IMR-90 (cell line): ENCODE results near the gene TMEM200A. TPM values are rescaled to one million over a fixed set of nuclear protein-coding genes. Genes with fewer than 3 reads are reported as not detected.

Experiments
- ATAC-seq: fragments of 200-7000 bp; cut with Tn5 transposase; 2 replicates; pipeline ENCODE4 v1.9.1; 2020; ENCODE audit warnings: low read depth, mild to moderate bottlenecking, moderate library complexity
- BruUV-seq: library from RNA; stranded (reverse); fragments of 400-500 nt; replicated peaks from 2 replicates; lab custom pipeline; 2021; lab: Mats Ljungman, UMichigan
- CTCF ChIA-PET: fragments of 300-600 bp; formaldehyde crosslinking; extraction: SDS; loops from one replicate; lab custom pipeline; 2021; ENCODE audit warnings: antibody characterized with exemption; lab: Yijun Ruan, JAX
- POLR2A ChIA-PET: fragments of 300-600 bp; sonication (Branson Sonifier 250); formaldehyde crosslinking; loops from one replicate; lab custom pipeline; 2022; ENCODE audit warnings: antibody characterized with exemption; ENCODE audit not compliant: unreplicated experiment; lab: Charles Lee
- DNase-seq: peaks from one replicate; pipeline ENCODE4 v3.0.0; 2013
- H2AFZ ChIP-seq: replicated peaks from 2 replicates; pipeline ENCODE3; 2013; ENCODE audit warnings: low read length, mild to moderate bottlenecking; ENCODE audit not compliant: poor library complexity
- H2AK5ac ChIP-seq: 2 replicates; pipeline ENCODE4 v1.6.1; 2013; ENCODE audit warnings: low read depth, low read length, inconsistent platforms
- H2AK9ac ChIP-seq: replicated peaks from 2 replicates; pipeline ENCODE3; 2013; ENCODE audit warnings: mild to moderate bottlenecking, low read depth, low read length, moderate library complexity; ENCODE audit not compliant: poor library complexity
- H2BK120ac ChIP-seq: 2 replicates; pipeline ENCODE4 v1.6.1; 2013; ENCODE audit warnings: low read depth, low read length, inconsistent platforms
- H2BK15ac ChIP-seq: 3 replicates; pipeline ENCODE4 v1.6.1; 2013; ENCODE audit warnings: low read depth, low read length, inconsistent platforms
- H2BK20ac ChIP-seq: 2 replicates; pipeline ENCODE4 v1.6.1; 2013; ENCODE audit warnings: low read depth, mild to moderate bottlenecking, inconsistent platforms, low read length, moderate library complexity
- H2BK5ac ChIP-seq: 2 replicates; pipeline ENCODE4 v1.6.1; 2013; ENCODE audit warnings: mild to moderate bottlenecking, low read depth, low read length, inconsistent platforms; ENCODE audit not compliant: poor library complexity, severe bottlenecking
- H3K14ac ChIP-seq: replicated peaks from 2 replicates; pipeline ENCODE4 v1.6.1; 2013; ENCODE audit warnings: low read depth, low read length, inconsistent platforms
- H3K18ac ChIP-seq: 2 replicates; pipeline ENCODE4 v1.6.1; 2013; ENCODE audit warnings: low read depth, low read length, control low read depth
- H3K23ac ChIP-seq: 2 replicates; pipeline ENCODE4 v1.6.1; 2013; ENCODE audit warnings: low read depth, low read length, inconsistent platforms
- H3K27ac ChIP-seq: 2 replicates; pipeline ENCODE4 v1.5.1; 2013; ENCODE audit warnings: mild to moderate bottlenecking, control low read depth, low read length; ENCODE audit not compliant: insufficient read depth
- H3K27me3 ChIP-seq: 2 replicates; pipeline ENCODE4 v1.6.1; 2013; ENCODE audit warnings: low read length; ENCODE audit not compliant: control insufficient read depth, insufficient read depth
- H3K36me3 ChIP-seq: 2 replicates; pipeline ENCODE4 v1.6.1; 2013; ENCODE audit warnings: low read length, mixed read lengths; ENCODE audit not compliant: control insufficient read depth, insufficient read depth
- H3K4ac ChIP-seq: 2 replicates; pipeline ENCODE4 v1.6.1; 2013; ENCODE audit warnings: low read depth, low read length, inconsistent platforms
- H3K4me1 ChIP-seq: 2 replicates; pipeline ENCODE4 v1.6.1; 2013; ENCODE audit warnings: low read length, mixed read lengths; ENCODE audit not compliant: control insufficient read depth, insufficient read depth
- H3K4me2 ChIP-seq: 2 replicates; pipeline ENCODE4 v1.6.1; 2013; ENCODE audit warnings: low read depth, mild to moderate bottlenecking, control low read depth, low read length, moderate library complexity
- H3K4me3 ChIP-seq: 2 replicates; pipeline ENCODE4 v1.5.1; 2013; ENCODE audit warnings: low read depth, mild to moderate bottlenecking, control low read depth, low read length, moderate library complexity; ENCODE audit not compliant: insufficient read depth
- H3K56ac ChIP-seq: 2 replicates; pipeline ENCODE4 v1.6.1; 2013; ENCODE audit warnings: low read length, inconsistent platforms; ENCODE audit not compliant: insufficient read depth; ENCODE audit errors: extremely low read depth
- H3K79me1 ChIP-seq, 2 experiments: 2 replicates each; pipeline ENCODE4 v1.6.1; 2013; ENCODE audit warnings: low read length in 2 of 2, inconsistent platforms in 1 of 2, low read depth in 1 of 2
- H3K9ac ChIP-seq: 2 replicates; pipeline ENCODE4 v1.6.1; 2013; ENCODE audit warnings: low read depth, low read length, control low read depth
- H3K9me1 ChIP-seq: 2 replicates; pipeline ENCODE4 v1.6.1; 2013; ENCODE audit warnings: low read length, inconsistent platforms; ENCODE audit not compliant: insufficient read depth
- H3K9me3 ChIP-seq: 2 replicates; pipeline ENCODE4 v1.6.1; 2013; ENCODE audit warnings: low read length; ENCODE audit not compliant: control insufficient read depth, insufficient read depth
- H4K20me1 ChIP-seq: 2 replicates; pipeline ENCODE4 v1.6.1; 2013; ENCODE audit warnings: low read length, inconsistent platforms; ENCODE audit not compliant: insufficient read depth
- H4K5ac ChIP-seq: 2 replicates; pipeline ENCODE4 v1.6.1; 2013; ENCODE audit warnings: mild to moderate bottlenecking, low read depth, low read length, control low read depth
- H4K8ac ChIP-seq, 2 experiments: 2 replicates each; pipeline ENCODE4 v1.6.1; 2013; ENCODE audit warnings: low read depth in 2 of 2, low read length in 2 of 2, control low read depth in 1 of 2, inconsistent platforms in 1 of 2
- H4K91ac ChIP-seq: 2 replicates; pipeline ENCODE4 v1.6.1; 2013; ENCODE audit warnings: low read depth, low read length, inconsistent platforms; ENCODE audit not compliant: insufficient read depth
- BHLHE40 ChIP-seq: fragments of 150-350 bp; IDR thresholded peaks from 2 replicates; pipeline ENCODE4 v1.6.1; 2016; ENCODE audit warnings: mild to moderate bottlenecking, low read depth, low read length
- CEBPB ChIP-seq: IDR thresholded peaks from 2 replicates; pipeline ENCODE4 v1.6.1; 2012; ENCODE audit warnings: low read depth, low read length, improper control_type of control experiment
- CHD1 ChIP-seq: IDR thresholded peaks from 2 replicates; pipeline ENCODE4 v1.6.1; 2012; ENCODE audit warnings: low read depth, low read length, improper control_type of control experiment
- FOS ChIP-seq: fragments of 150-350 bp; IDR thresholded peaks from 2 replicates; pipeline ENCODE4 v1.6.1; 2016; ENCODE audit warnings: low read depth, low read length
- MAFK ChIP-seq: IDR thresholded peaks from 2 replicates; pipeline ENCODE4 v1.6.1; 2012; ENCODE audit warnings: low read depth, low read length, improper control_type of control experiment
- MAZ ChIP-seq: IDR thresholded peaks from 2 replicates; pipeline ENCODE4 v1.6.1; 2012; ENCODE audit warnings: low read depth, mild to moderate bottlenecking, low read length, improper control_type of control experiment, moderate library complexity, borderline replicate concordance
- MXI1 ChIP-seq: IDR thresholded peaks from 2 replicates; pipeline ENCODE4 v1.6.1; 2012; ENCODE audit warnings: low read depth, mild to moderate bottlenecking, low read length, moderate library complexity, borderline replicate concordance
- NFE2L2 ChIP-seq: fragments of 150-350 bp; IDR thresholded peaks from 2 replicates; pipeline ENCODE4 v1.6.1; 2016; ENCODE audit warnings: low read depth, mild to moderate bottlenecking, low read length
- POLR2A ChIP-seq: IDR thresholded peaks from 2 replicates; pipeline ENCODE4 v1.6.1; 2012; ENCODE audit warnings: mild to moderate bottlenecking, low read depth, low read length
- RAD21 ChIP-seq: IDR thresholded peaks from 2 replicates; pipeline ENCODE4 v1.6.1; 2012; ENCODE audit warnings: low read length, improper control_type of control experiment
- RCOR1 ChIP-seq: IDR thresholded peaks from 2 replicates; pipeline ENCODE4 v1.6.1; 2012; ENCODE audit warnings: mild to moderate bottlenecking, low read length, improper control_type of control experiment; ENCODE audit not compliant: insufficient replicate concordance
- RFX5 ChIP-seq: IDR thresholded peaks from 2 replicates; pipeline ENCODE4 v1.8.0; 2012; ENCODE audit warnings: low read depth, mild to moderate bottlenecking, low read length, moderate library complexity
- SMC3 ChIP-seq: fragments of 150-350 bp; IDR thresholded peaks from 2 replicates; pipeline ENCODE4 v1.6.1; 2016; ENCODE audit warnings: low read depth, mild to moderate bottlenecking, antibody characterized with exemption, low read length, moderate library complexity
- WGBS, 2 experiments: methylation state at CpG; one replicate each; pipeline versions ENCODE4 v1.1.5 to v1.1.7; 2013; ENCODE audit warnings: missing lambda C conversion rate in 2 of 2; ENCODE audit not compliant: insufficient read length in 1 of 2; ENCODE audit errors: extremely low coverage in 2 of 2; 5-methylcytosine and 5-hydroxymethylcytosine counted together
- dilution Hi-C: fragments of 300-500 bp; cut with HindIII; formaldehyde crosslinking; loops from one replicate; pipeline ENCODE4 v1.14.3; 2018; ENCODE audit warnings: low sequenced_read_pairs; ENCODE audit not compliant: unreplicated experiment
- in situ Hi-C: fragments of 300-500 bp; cut with MboI; formaldehyde crosslinking; loops from 3 replicates; pipeline ENCODE4 v1.14.3; 2019; ENCODE audit warnings: low sequenced_read_pairs, inconsistent platforms, mixed read lengths
- intact Hi-C: fragments of 100-400 bp; cut with micrococcal nuclease; formaldehyde crosslinking; loops from 2 replicates; pipeline ENCODE4 v1.10.0; 2022
- polyA plus RNA-seq, 3 experiments: library from polyadenylated mRNA; depleted of rRNA; stranded (reverse); fragments of >200 nt; gene quantifications; 2 replicates each; pipeline ENCODE4 v1.2.3, GENCODE V29; 2012; ENCODE audit warnings: low replicate concordance in 1 of 3
- total RNA-seq: library from RNA; depleted of rRNA; stranded (reverse); fragments of >200 nt; gene quantifications from 2 replicates; pipeline ENCODE4 v1.2.3, GENCODE V29; 2012
- TF ChIP-seq, protein P1 (sequence below): conservative IDR thresholded peaks from 2 replicates; pipeline ENCODE4 v1.5.1; 2012; ENCODE audit warnings: mild to moderate bottlenecking, low read depth, low read length, improper control_type of control experiment
- TF ChIP-seq, protein P2 (sequence below): fragments of 150-350 bp; IDR thresholded peaks from 2 replicates; pipeline ENCODE4 v1.6.1; 2016; ENCODE audit warnings: low read depth, mild to moderate bottlenecking, low read length, moderate library complexity, borderline replicate concordance

The TMEM200A gene
- total and polyA plus RNA-seq, 2 of the 4 experiments (the other 2 are of a cell fraction), result 22.8 to 37.1 TPM

DNA sequence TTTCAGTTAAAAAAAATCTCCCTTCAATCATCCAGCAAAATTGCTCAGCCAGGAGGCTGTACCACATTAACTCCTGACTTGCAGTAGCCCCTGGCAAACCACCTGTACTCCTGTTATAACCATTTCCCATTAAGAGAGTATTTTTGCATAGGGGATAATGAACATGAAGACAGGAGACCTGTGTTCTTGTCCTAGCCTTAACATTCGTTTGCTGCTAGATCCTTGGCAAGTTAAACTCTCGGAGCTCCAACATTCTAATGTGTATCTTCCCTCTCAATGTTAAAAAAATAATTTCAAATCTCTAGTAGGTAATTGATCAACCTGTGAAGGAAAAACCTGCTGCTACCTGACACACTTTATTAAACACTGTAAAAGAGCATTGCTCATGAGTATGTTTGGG, 8.4 kb upstream of the TMEM200A start:
- no peaks in the 10 kb centered on the region for H3K9me3 ChIP-seq
- no peak overlapping the region for H2BK15ac ChIP-seq
- DNase-seq, result no peak
- CTCF ChIA-PET, result interaction anchor here (1.2 kb wide), 1 partner anchor 12 kb away, joined by 4 read pairs; no protein-coding TSS in a partner anchor
- intact Hi-C loops, result no loop called here
- H4K5ac ChIP-seq, result no peak overlapping the region
- no peak overlapping the region for H3K9ac ChIP-seq
- H3K27ac ChIP-seq, result no peak overlapping the region
- no peaks in the 10 kb centered on the region for H3K4me1 ChIP-seq
- H3K14ac ChIP-seq, result no peak overlapping the region
- WGBS, 2 experiments, result no CpG with 5 or more reads among the region's 2 CpGs
- no peak overlapping the region for H2BK120ac ChIP-seq
- H3K4me3 ChIP-seq, result no peak overlapping the region
- H4K8ac ChIP-seq, result no peak overlapping the region
- H3K23ac ChIP-seq, result no peak overlapping the region
- no peak for ATAC-seq
- H3K79me1 ChIP-seq, result peaks cover 0 to 6% of the 10 kb centered on the region in 2 experiments; a peak in 1 of 4 replicates
- H4K91ac ChIP-seq, result no peak overlapping the region
- H3K36me3 ChIP-seq, result no peaks in the 10 kb centered on the region
- no peak overlapping the region for H3K4ac ChIP-seq
- no peak overlapping the region for H3K4me2 ChIP-seq
- H3K18ac ChIP-seq, result no peak overlapping the region
- POLR2A ChIA-PET, result no interaction called here
- H3K56ac ChIP-seq, result no peak overlapping the region
- no peak overlapping the region for H2BK5ac ChIP-seq
- H4K20me1 ChIP-seq, result 0 out of 2 replicates have a peak, but pooled peaks cover 4% of the 10 kb centered on the region
- dilution Hi-C loops, result no loop called here
- no peak overlapping the region for H2AK5ac ChIP-seq
- TF ChIP-seq RFX5 (no peak), CEBPB (no peak), BHLHE40 (no peak), RAD21 (no peak), SMC3 (no peak), NFE2L2 (no peak), POLR2A (no peak), RCOR1 (no peak), CHD1 (no peak), MAFK (no peak), MXI1 (no peak), FOS (no peak), MAZ (no peak)
- TF ChIP-seq, protein P1, sequence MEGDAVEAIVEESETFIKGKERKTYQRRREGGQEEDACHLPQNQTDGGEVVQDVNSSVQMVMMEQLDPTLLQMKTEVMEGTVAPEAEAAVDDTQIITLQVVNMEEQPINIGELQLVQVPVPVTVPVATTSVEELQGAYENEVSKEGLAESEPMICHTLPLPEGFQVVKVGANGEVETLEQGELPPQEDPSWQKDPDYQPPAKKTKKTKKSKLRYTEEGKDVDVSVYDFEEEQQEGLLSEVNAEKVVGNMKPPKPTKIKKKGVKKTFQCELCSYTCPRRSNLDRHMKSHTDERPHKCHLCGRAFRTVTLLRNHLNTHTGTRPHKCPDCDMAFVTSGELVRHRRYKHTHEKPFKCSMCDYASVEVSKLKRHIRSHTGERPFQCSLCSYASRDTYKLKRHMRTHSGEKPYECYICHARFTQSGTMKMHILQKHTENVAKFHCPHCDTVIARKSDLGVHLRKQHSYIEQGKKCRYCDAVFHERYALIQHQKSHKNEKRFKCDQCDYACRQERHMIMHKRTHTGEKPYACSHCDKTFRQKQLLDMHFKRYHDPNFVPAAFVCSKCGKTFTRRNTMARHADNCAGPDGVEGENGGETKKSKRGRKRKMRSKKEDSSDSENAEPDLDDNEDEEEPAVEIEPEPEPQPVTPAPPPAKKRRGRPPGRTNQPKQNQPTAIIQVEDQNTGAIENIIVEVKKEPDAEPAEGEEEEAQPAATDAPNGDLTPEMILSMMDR, result no peak
- TF ChIP-seq, protein P2, sequence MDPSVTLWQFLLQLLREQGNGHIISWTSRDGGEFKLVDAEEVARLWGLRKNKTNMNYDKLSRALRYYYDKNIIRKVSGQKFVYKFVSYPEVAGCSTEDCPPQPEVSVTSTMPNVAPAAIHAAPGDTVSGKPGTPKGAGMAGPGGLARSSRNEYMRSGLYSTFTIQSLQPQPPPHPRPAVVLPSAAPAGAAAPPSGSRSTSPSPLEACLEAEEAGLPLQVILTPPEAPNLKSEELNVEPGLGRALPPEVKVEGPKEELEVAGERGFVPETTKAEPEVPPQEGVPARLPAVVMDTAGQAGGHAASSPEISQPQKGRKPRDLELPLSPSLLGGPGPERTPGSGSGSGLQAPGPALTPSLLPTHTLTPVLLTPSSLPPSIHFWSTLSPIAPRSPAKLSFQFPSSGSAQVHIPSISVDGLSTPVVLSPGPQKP, result no peak
- H2AFZ ChIP-seq, result no peak overlapping the region
- in situ Hi-C loops, result no loop called here
- no peak overlapping the region for H2AK9ac ChIP-seq
- BruUV-seq, result no TSS peak
- no peaks in the 10 kb centered on the region for H3K9me1 ChIP-seq
- no peaks in the 10 kb centered on the region for H3K27me3 ChIP-seq
- H2BK20ac ChIP-seq, result no peak overlapping the region
